Activated naive CD4-positive, alpha-beta T cell treated with anti-CD3 and anti-CD28 coated beads, Interleukin-2, amount 50 U/mL, for 24 hours (primary cell): ENCODE measurements around the gene PRR15L.

ENCODE experiments used
- H3K27ac Mint-ChIP-seq: one replicate; pipeline ENCODE4 v1.8.0; 2021; ENCODE audit warnings: mild to moderate bottlenecking, mixed read lengths
- H3K27me3 Mint-ChIP-seq: one replicate; pipeline ENCODE4 v1.8.0; 2021; ENCODE audit warnings: mixed read lengths
- H3K36me3 Mint-ChIP-seq: one replicate; pipeline ENCODE4 v1.8.0; 2021; ENCODE audit warnings: mixed read lengths
- H3K4me1 Mint-ChIP-seq: one replicate; pipeline ENCODE4 v1.8.0; 2021; ENCODE audit warnings: mixed read lengths
- H3K4me3 Mint-ChIP-seq: one replicate; pipeline ENCODE4 v1.8.0; 2021; ENCODE audit warnings: mild to moderate bottlenecking, mixed read lengths
- H3K9me3 Mint-ChIP-seq: one replicate; pipeline ENCODE4 v1.8.0; 2021; ENCODE audit warnings: mixed read lengths

PRR15L gene

DNA sequence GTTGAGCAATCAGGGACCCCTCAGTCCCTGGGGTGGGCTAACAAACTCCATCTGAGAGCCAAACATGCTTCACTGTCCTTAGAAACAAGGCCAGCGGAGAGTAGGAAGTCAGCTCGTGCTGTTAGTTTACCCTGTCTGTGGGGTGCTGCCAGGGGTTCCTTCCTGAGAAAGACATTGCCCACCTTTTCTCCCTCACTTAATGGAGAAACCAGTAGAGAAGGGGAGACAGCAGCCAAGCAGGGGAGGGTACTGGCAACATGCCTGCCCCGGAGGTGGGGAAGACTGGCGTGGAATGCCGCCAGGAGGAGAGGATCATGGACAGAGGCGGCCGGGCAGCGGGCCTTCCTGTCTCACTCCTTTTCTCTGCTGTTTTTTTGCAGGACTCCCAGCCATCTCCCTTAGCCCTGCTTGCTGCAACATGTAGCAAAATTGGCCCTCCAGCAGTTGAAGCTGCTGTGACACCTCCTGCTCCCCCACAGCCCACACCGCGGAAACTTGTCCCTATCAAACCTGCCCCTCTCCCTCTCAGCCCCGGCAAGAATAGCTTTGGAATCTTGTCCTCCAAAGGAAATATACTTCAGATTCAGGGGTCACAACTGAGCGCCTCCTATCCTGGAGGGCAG lies 41.8 kb downstream of the PRR15L start:
- H3K4me1 Mint-ChIP-seq = peaks cover 14% of the 10 kb centered on the region
- no peaks in the 10 kb centered on the region for H3K9me3 Mint-ChIP-seq
- H3K27ac Mint-ChIP-seq = no peak overlapping the region
- peaks cover 6% of the 10 kb centered on the region for H3K36me3 Mint-ChIP-seq
- no peaks in the 10 kb centered on the region for H3K27me3 Mint-ChIP-seq
- no peak overlapping the region for H3K4me3 Mint-ChIP-seq

GRCh38 chr17:47914306-47914948 lies 43.3 kb downstream of the PRR15L start:
- Mint-ChIP-seq H3K27ac (peak overlapping the region; percentile 48), H3K36me3 (peaks cover 4% of the 10 kb centered on the region), H3K27me3 (no peaks in the 10 kb centered on the region), H3K4me1 (peaks cover 18% of the 10 kb centered on the region), H3K4me3 (no peak overlapping the region), H3K9me3 (no peaks in the 10 kb centered on the region)

DNA sequence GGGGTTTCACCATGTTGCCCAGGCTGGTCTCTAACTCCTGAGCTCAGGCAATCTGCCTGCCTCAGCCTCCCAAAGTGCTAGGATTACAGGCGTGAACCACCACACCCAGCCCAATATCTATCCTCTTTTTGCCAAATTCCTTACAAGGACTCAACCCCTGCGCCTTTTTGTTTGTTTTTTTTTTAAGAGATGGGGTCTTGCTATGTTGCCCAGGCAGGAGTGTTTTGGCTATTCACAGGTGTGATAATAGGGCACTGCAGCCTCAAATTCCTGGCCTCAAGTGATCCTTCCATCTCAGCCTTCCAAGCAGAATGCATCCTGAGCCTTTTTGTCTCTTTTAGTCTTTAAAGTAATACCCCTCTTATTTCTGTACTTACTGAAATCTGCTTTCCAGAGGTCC lies 44.6 kb downstream of the PRR15L start:
- H3K4me3 Mint-ChIP-seq = no peak overlapping the region
- H3K36me3 Mint-ChIP-seq = peaks cover 4% of the 10 kb centered on the region
- H3K9me3 Mint-ChIP-seq = no peaks in the 10 kb centered on the region
- H3K27me3 Mint-ChIP-seq = no peaks in the 10 kb centered on the region
- peak overlapping the region; percentile 23 for H3K27ac Mint-ChIP-seq
- H3K4me1 Mint-ChIP-seq = peaks cover 23% of the 10 kb centered on the region

- Mint-ChIP-seq H3K27me3 (no peaks in the 10 kb centered on the region), H3K4me1 (peaks cover 43% of the 10 kb centered on the region), H3K36me3 (peaks cover 8% of the 10 kb centered on the region), H3K9me3 (no peaks in the 10 kb centered on the region), H3K27ac (no peak overlapping the region), H3K4me3 (no peak overlapping the region)
Observed at GRCh38 chr17:47907932-47908562, 49.6 kb downstream of the PRR15L start.

DNA sequence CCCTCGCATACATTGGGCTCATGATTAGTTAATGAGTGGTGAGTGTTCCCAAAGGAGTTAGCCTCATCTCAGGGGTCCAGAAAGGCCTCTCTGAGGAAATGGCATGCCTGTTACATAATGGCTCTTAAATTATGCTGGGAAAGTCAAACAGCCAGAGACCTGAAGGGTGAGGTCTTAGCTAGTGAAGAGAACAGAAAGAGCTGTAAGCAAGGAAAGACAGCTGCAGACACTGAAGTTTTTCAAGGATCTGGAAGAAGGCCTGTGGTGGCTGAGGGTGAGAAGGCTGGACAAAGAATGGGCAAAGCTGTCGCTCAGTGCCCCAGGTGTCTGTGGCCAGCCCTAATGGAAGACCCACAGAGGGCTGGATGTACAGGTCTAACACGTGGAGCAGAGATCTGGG lies 51.2 kb downstream of the PRR15L start:
- Mint-ChIP-seq H3K9me3 (no peaks in the 10 kb centered on the region), H3K27ac (no peak overlapping the region), H3K4me3 (no peak overlapping the region), H3K4me1 (peaks cover 56% of the 10 kb centered on the region), H3K27me3 (no peaks in the 10 kb centered on the region), H3K36me3 (peaks cover 9% of the 10 kb centered on the region)

- H3K27me3 Mint-ChIP-seq = no peaks in the 10 kb centered on the region
- no peaks in the 10 kb centered on the region for H3K9me3 Mint-ChIP-seq
- peaks cover 9% of the 10 kb centered on the region for H3K36me3 Mint-ChIP-seq
- peaks cover 61% of the 10 kb centered on the region for H3K4me1 Mint-ChIP-seq
- no peak overlapping the region for H3K27ac Mint-ChIP-seq
- no peak overlapping the region for H3K4me3 Mint-ChIP-seq
Observed at GRCh38 chr17:47905221-47905733, 52.4 kb downstream of the PRR15L start.

- H3K27ac Mint-ChIP-seq = no peak overlapping the region
- H3K4me1 Mint-ChIP-seq = peaks cover 71% of the 10 kb centered on the region
- H3K27me3 Mint-ChIP-seq = no peaks in the 10 kb centered on the region
- H3K9me3 Mint-ChIP-seq = no peaks in the 10 kb centered on the region
- no peak overlapping the region for H3K4me3 Mint-ChIP-seq
- peaks cover 11% of the 10 kb centered on the region for H3K36me3 Mint-ChIP-seq
Observed at GRCh38 chr17:47902039-47902744, 55.5 kb downstream of the PRR15L start.
